Left lung (tissue), 10 donors: ENCODE measurements around the gene HDAC9. TPM values are rescaled to one million over a fixed set of nuclear protein-coding genes. Genes with fewer than 3 reads are reported as not detected.

Source experiments
- ATAC-seq: fragments of 200-7000 bp; cut with Tn5 transposase; one replicate; pipeline ENCODE4 v1.9.1; 2020; ENCODE audit warnings: moderate library complexity
- DNase-seq, 4 donors: peaks; one replicate each; pipeline ENCODE4 v3.0.0-alpha.2; 2013 to 2020
- H3K27ac ChIP-seq, 2 donors: fragments of 200-600 bp; sonication (generic) in 1 of 2; one replicate each; pipeline versions ENCODE4 v1.5.0 to v1.8.0; 2020 to 2021
- H3K27me3 ChIP-seq, 2 donors: fragments of 200-600 bp; sonication (generic) in 1 of 2; one replicate each; pipeline versions ENCODE4 v1.5.0 to v1.8.0; 2020 to 2021
- H3K36me3 ChIP-seq, 2 donors: fragments of 200-600 bp; sonication (generic) in 1 of 2; one replicate each; pipeline versions ENCODE4 v1.5.0 to v1.8.0; 2020 to 2021
- H3K4me1 ChIP-seq, 2 donors: fragments of 200-600 bp; one replicate each; pipeline ENCODE4 v1.8.0; 2021
- H3K4me3 ChIP-seq, 2 donors: fragments of 200-600 bp; sonication (generic) in 1 of 2; one replicate each; pipeline versions ENCODE4 v1.5.0 to v1.8.0; 2020 to 2021; ENCODE audit warnings: mild to moderate bottlenecking in 1 of 2
- H3K9me3 ChIP-seq, 2 donors: fragments of 200-600 bp; sonication (generic) in 1 of 2; one replicate each; pipeline versions ENCODE4 v1.5.0 to v1.8.0; 2020 to 2021
- CTCF ChIP-seq, 2 donors: fragments of 200-600 bp; sonication (generic) in 1 of 2; IDR thresholded peaks; one replicate each; pipeline versions ENCODE4 v1.5.0 to v1.8.0; 2021; ENCODE audit warnings: antibody characterized with exemption in 2 of 2
- intact Hi-C, 2 donors: fragments of 100-400 bp; cut with DNase I; formaldehyde crosslinking; loops; one replicate each; pipeline versions ENCODE4 v1.11.2 to v1.14.2; 2022
- polyA plus RNA-seq, 6 donors: library from polyadenylated mRNA; unstranded; fragments of 120-200 nt; gene quantifications; one replicate each; pipeline ENCODE4 v1.2.1, GENCODE V29; 2013; ENCODE audit not compliant: insufficient read length in 6 of 6
- total RNA-seq, 2 donors: library from RNA; stranded (reverse); fragmentation: NEBNext Ultra II Directional; extraction: Animal tissue kit (Norgen Biotek cat#: 25700); gene quantifications; one replicate each; pipeline ENCODE4 v1.2.1, GENCODE V29; 2021
- donor health status: DM: no; HTN: yes; CAD: no.
- donor health status: DM: no; HTN: no; CAD: no.

The HDAC9 gene
- total and polyA plus RNA-seq, 8 donors = 6.7 to 13.2 (median 9.6) TPM

DNA sequence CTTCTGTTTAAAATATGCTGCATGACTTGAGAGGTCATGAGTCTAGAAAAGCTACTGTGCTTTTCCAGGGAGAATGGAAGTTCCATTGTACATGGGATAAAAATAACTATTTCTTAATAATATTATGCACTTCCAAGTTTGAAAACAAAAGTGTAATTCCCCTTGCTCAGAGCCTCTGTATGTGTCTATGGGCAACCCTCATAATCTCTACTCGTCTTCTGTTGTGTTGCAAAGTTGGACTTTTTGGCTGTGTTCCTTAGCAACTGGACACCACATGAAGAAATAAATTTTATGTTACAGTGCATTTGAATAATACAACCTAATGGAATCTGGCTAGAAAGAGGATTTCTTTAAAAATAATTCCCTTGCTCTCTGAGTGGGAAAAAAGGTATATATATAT lies 379.3 kb downstream of the HDAC9 start:
- DNase-seq (no peak), ATAC-seq (no peak)
- Histone ChIP-seq H3K4me3 (no peak overlapping the region), H3K27me3 (no peaks in the 10 kb centered on the region), H3K4me1 (no peaks in the 10 kb centered on the region), H3K36me3 (no peaks in the 10 kb centered on the region), H3K9me3 (peaks cover 0 to 4% of the 10 kb centered on the region in 2 donors), H3K27ac (no peak overlapping the region)
- intact Hi-C loops = no loop called here
- TF ChIP-seq CTCF (IDR thresholded peaks at IDR 0.05) = no peak

DNA sequence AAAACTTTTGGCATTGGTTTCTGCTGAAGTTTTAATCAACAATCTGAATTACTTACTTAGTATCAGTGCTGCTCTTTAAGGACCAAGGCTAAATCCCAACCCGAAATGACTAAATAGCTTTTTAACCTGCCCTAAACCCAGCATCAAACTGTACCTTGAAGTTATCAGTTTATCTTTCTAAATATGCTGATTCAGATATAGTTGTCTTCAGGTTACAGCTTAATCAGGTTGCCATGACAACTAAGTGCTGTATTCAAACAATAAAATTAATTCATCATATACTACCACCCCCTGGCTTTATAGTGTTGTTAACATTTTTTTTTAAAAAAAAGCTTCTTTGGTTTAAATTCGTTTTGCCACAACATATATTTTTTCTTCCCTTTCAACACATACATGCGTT lies 382.3 kb downstream of the HDAC9 start:
- no peak overlapping the region for H3K27ac ChIP-seq
- H3K9me3 ChIP-seq = peaks cover 0 to 4% of the 10 kb centered on the region in 2 donors
- no peak overlapping the region for H3K4me3 ChIP-seq
- intact Hi-C loops = no loop called here
- no peak for ATAC-seq
- H3K4me1 ChIP-seq = no peaks in the 10 kb centered on the region
- no peak for DNase-seq
- H3K27me3 ChIP-seq = no peaks in the 10 kb centered on the region
- TF ChIP-seq CTCF (IDR thresholded peaks at IDR 0.05) = no peak
- H3K36me3 ChIP-seq = no peaks in the 10 kb centered on the region

- Histone ChIP-seq H3K36me3 (no peaks in the 10 kb centered on the region), H3K4me1 (no peaks in the 10 kb centered on the region), H3K27me3 (no peaks in the 10 kb centered on the region), H3K4me3 (no peak overlapping the region), H3K9me3 (no peaks in the 10 kb centered on the region), H3K27ac (no peak overlapping the region)
- DNase-seq = no peak
- no peak for ATAC-seq
- TF ChIP-seq CTCF (IDR thresholded peaks at IDR 0.05) = no peak
- intact Hi-C loops = no loop called here
Observed at GRCh38 chr7:18886832-18887231, 391.3 kb downstream of the HDAC9 start.

GRCh38 chr7:18889436-18889835 lies 393.9 kb downstream of the HDAC9 start:
- no peaks in the 10 kb centered on the region for H3K27me3 ChIP-seq
- no peak overlapping the region for H3K27ac ChIP-seq
- ATAC-seq (no peak), DNase-seq (no peak)
- no peak overlapping the region for H3K4me3 ChIP-seq
- TF ChIP-seq CTCF (IDR thresholded peaks at IDR 0.05) = no peak
- intact Hi-C loops = no loop called here
- H3K9me3 ChIP-seq = no peaks in the 10 kb centered on the region
- H3K4me1 ChIP-seq = no peaks in the 10 kb centered on the region
- no peaks in the 10 kb centered on the region for H3K36me3 ChIP-seq

DNA sequence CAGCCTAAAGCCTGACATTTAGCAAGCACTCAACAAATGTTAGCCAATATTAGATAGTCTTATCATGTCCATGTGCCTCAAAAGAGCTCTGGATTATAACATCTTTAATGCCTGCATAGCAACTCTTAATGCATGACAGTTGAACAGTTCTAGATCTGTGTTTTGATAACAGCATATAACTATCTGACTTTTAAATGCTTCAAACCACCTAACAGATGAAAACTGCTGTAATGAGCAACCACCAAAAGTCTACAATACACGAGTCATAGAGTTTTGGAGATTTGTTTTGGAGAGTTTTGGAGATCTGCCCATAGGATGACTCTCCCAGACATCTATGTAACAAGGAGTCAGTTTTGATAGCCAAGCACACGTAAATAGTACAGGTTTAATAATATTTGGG lies 394.6 kb downstream of the HDAC9 start:
- DNase-seq (no peak), ATAC-seq (no peak)
- Histone ChIP-seq H3K36me3 (no peaks in the 10 kb centered on the region), H3K4me1 (no peaks in the 10 kb centered on the region), H3K9me3 (no peaks in the 10 kb centered on the region), H3K4me3 (no peak overlapping the region), H3K27ac (no peak overlapping the region), H3K27me3 (no peaks in the 10 kb centered on the region)
- no peak for TF ChIP-seq CTCF (IDR thresholded peaks at IDR 0.05)
- intact Hi-C loops = no loop called here
